Sigmoid colon (tissue), 7 donors: Measurements from ENCODE around the gene DHTKD1. TPM values are rescaled to one million over a fixed set of nuclear protein-coding genes. Genes with fewer than 3 reads are reported as not detected.

Experiments used
- DNase-seq: peaks from one replicate; pipeline ENCODE4 v3.0.0-alpha.2; 2019
- H3K27ac ChIP-seq, 4 donors: fragments of 200-600 bp; sonication (generic); one replicate each; pipeline ENCODE4 v1.5.1; 2016 to 2019; ENCODE audit warnings: mild to moderate bottlenecking in 1 of 4
- H3K27me3 ChIP-seq, 3 donors: fragments of 200-600 bp; sonication (generic); one replicate each; pipeline ENCODE4 v1.5.1; 2019; ENCODE audit warnings: mild to moderate bottlenecking in 1 of 3
- H3K36me3 ChIP-seq, 4 donors: fragments of 200-600 bp; sonication (generic); one replicate each; pipeline ENCODE4 v1.5.1; 2016 to 2019
- H3K4me1 ChIP-seq, 4 donors: fragments of 200-600 bp; sonication (generic); one replicate each; pipeline ENCODE4 v1.5.1; 2017 to 2019
- H3K4me3 ChIP-seq, 4 donors: fragments of 200-600 bp; sonication (generic); one replicate each; pipeline ENCODE4 v1.5.1; 2017 to 2019; ENCODE audit warnings: mild to moderate bottlenecking in 2 of 4, moderate library complexity in 1 of 4
- H3K9me3 ChIP-seq, 4 donors: fragments of 200-600 bp in 3 of 4; sonication (generic) in 3 of 4; one replicate each; pipeline versions ENCODE4 v1.5.1 to v1.6.1; 2013 to 2019
- CTCF ChIP-seq, 4 experiments: fragments of 450-650 bp in 3 of 4; fragments of 200-600 bp in 1 of 4; IDR thresholded peaks; one replicate each; pipeline ENCODE4 v1.5.1; 2016 to 2019; ENCODE audit warnings: antibody characterized with exemption in 4 of 4, mild to moderate bottlenecking in 3 of 4, moderate library complexity in 2 of 4
- EP300 ChIP-seq, 4 donors: sonication (generic); formaldehyde crosslinking; IDR thresholded peaks; one replicate each; pipeline ENCODE4 v1.6.1; 2017; ENCODE audit warnings: antibody characterized with exemption in 4 of 4
- POLR2A ChIP-seq, 2 donors: fragments of 450-650 bp; IDR thresholded peaks; one replicate each; pipeline ENCODE4 v1.6.1; 2016; ENCODE audit warnings: antibody characterized with exemption in 2 of 2, mild to moderate bottlenecking in 2 of 2, moderate library complexity in 2 of 2
- POLR2AphosphoS5 ChIP-seq, 4 donors: sonication (generic); formaldehyde crosslinking; IDR thresholded peaks; one replicate each; pipeline ENCODE4 v1.6.1; 2017; ENCODE audit warnings: antibody characterized with exemption in 4 of 4
- WGBS, 2 donors: extraction: QIAGEN DNeasy Blood & Tissue Kit; methylation state at CpG; one replicate each; pipeline ENCODE4 v1.1.7; 2013; 5-methylcytosine and 5-hydroxymethylcytosine counted together
- intact Hi-C: fragments of 100-400 bp; cut with DNase I; formaldehyde crosslinking; loops from one replicate; pipeline ENCODE4 v1.15.1; 2023
- polyA plus RNA-seq, 3 donors: library from polyadenylated mRNA; stranded (reverse); fragments of 200-250 nt; gene quantifications; one replicate each; pipeline ENCODE4 v1.2.3, GENCODE V29; 2013
- total RNA-seq, 4 donors: library from RNA; depleted of rRNA; stranded (reverse); fragments of >200 nt; gene quantifications; one replicate each; pipeline ENCODE4 v1.1.0, GENCODE V29; 2016
- donor health status: healthy with polysubstance abuse.
- donor health status: Bipolar disorder and iron deficiency.
- donor health status: healthy.

DHTKD1 gene
- total and polyA plus RNA-seq, 7 donors, result 8.4 to 37.3 (median 14.8) TPM

- H3K27me3 ChIP-seq, result no peaks in the 10 kb centered on the region
- DNase-seq, result peak; percentile 97
- peak within 1 kb of the TSS; percentile 93 to 96 (median 96) for H3K27ac ChIP-seq
- peaks cover 0 to 12% (median 0%) of the 10 kb centered on the region in 4 donors for H3K36me3 ChIP-seq
- intact Hi-C loops, result loop anchor here (1.0 to 10.0 kb wide), 4 partner anchors 61 to 145 kb away; partner anchors contain the start of genes DHTKD1 and NUDT5
- no peaks in the 10 kb centered on the region for H3K9me3 ChIP-seq
- peaks cover 0 to 15% (median 10%) of the 10 kb centered on the region in 4 donors for H3K4me1 ChIP-seq
- 0 to 1% methylated on average over 108 of the region's 108 CpGs for WGBS, 2 donors
- TF ChIP-seq CTCF (IDR thresholded peaks at IDR 0.05) (no peak), EP300 (IDR thresholded peaks at IDR 0.05) (no peak), POLR2AphosphoS5 (IDR thresholded peaks at IDR 0.05) (peak; percentile 42 to 85 (median 77)), POLR2A (IDR thresholded peaks at IDR 0.05) (peak; percentile 22 to 32)
- peak within 1 kb of the TSS; percentile 61 to 100 (median 94) for H3K4me3 ChIP-seq
Measured at GRCh38 chr10:12129222-12130111, 60.7 kb downstream of the DHTKD1 start, which contains the start of gene SEC61A2. TSS of gene SEC61A2 (plus strand) at chr10:12129677. CDS start at chr10:12129788, 111 bp downstream.

GRCh38 chr10:12130237-12130872 is 61.6 kb downstream of the DHTKD1 start:
- Histone ChIP-seq H3K27me3 (no peaks in the 10 kb centered on the region), H3K27ac (peak overlapping the region; percentile 93 to 96 (median 96)), H3K4me3 (peak overlapping the region; percentile 58 to 100 (median 94)), H3K36me3 (peaks cover 0 to 21% (median under 1%) of the 10 kb centered on the region in 4 donors), H3K9me3 (no peaks in the 10 kb centered on the region), H3K4me1 (peaks cover 0 to 15% (median 10%) of the 10 kb centered on the region in 4 donors)
- peak in 2 of 4 experiments; percentile 37 to 46 for TF ChIP-seq CTCF (IDR thresholded peaks at IDR 0.05)
- TF ChIP-seq POLR2AphosphoS5 (IDR thresholded peaks at IDR 0.05), result no peak
- TF ChIP-seq POLR2A (IDR thresholded peaks at IDR 0.05), result no peak
- no peak for TF ChIP-seq EP300 (IDR thresholded peaks at IDR 0.05)
- no peak for DNase-seq
- WGBS, 2 donors, result 28 to 36% methylated on average over 11 of the region's 11 CpGs
- intact Hi-C loops, result loop anchor here (10.0 kb wide), 1 partner anchor 146 kb away; no protein-coding TSS in a partner anchor

- Histone ChIP-seq H3K4me1 (peaks cover 0 to 6% (median 4%) of the 10 kb centered on the region in 4 donors), H3K9me3 (no peaks in the 10 kb centered on the region), H3K4me3 (no peak overlapping the region), H3K27me3 (no peaks in the 10 kb centered on the region), H3K36me3 (peaks cover 0 to 73% (median 22%) of the 10 kb centered on the region in 4 donors), H3K27ac (no peak overlapping the region)
- intact Hi-C loops, result loop anchor here (10.0 kb wide), 1 partner anchor 151 kb away; no protein-coding TSS in a partner anchor
- DNase-seq, result no peak
- WGBS, 2 donors, result 83 to 87% methylated on average over 3 of the region's 3 CpGs
- no peak for TF ChIP-seq POLR2AphosphoS5 (IDR thresholded peaks at IDR 0.05)
- no peak for TF ChIP-seq CTCF (IDR thresholded peaks at IDR 0.05)
- TF ChIP-seq EP300 (IDR thresholded peaks at IDR 0.05), result no peak
- TF ChIP-seq POLR2A (IDR thresholded peaks at IDR 0.05), result no peak
Measured at GRCh38 chr10:12135631-12136030, 66.9 kb downstream of the DHTKD1 start.

GRCh38 chr10:12140038-12140437 is 71.3 kb downstream of the DHTKD1 start:
- no peak overlapping the region for H3K4me3 ChIP-seq
- no peaks in the 10 kb centered on the region for H3K9me3 ChIP-seq
- H3K4me1 ChIP-seq, result no peaks in the 10 kb centered on the region
- H3K27ac ChIP-seq, result no peak overlapping the region
- no peak for DNase-seq
- intact Hi-C loops, result no loop called here
- H3K27me3 ChIP-seq, result no peaks in the 10 kb centered on the region
- peaks cover 11 to 94% (median 36%) of the 10 kb centered on the region in 4 donors for H3K36me3 ChIP-seq
- 96 to 97% methylated on average over 1 of the region's 1 CpG for WGBS, 2 donors
- TF ChIP-seq EP300 (IDR thresholded peaks at IDR 0.05) (no peak), POLR2A (IDR thresholded peaks at IDR 0.05) (no peak), CTCF (IDR thresholded peaks at IDR 0.05) (no peak), POLR2AphosphoS5 (IDR thresholded peaks at IDR 0.05) (no peak)
